Panc1 (cell line): Measurements from ENCODE around the gene C10orf88.

ENCODE experiments used
- CTCF ChIP-seq: fragments of 450-650 bp; IDR thresholded peaks from 2 replicates; pipeline ENCODE4 v1.5.1; 2017; ENCODE audit warnings: mild to moderate bottlenecking
- POLR2AphosphoS5 ChIP-seq: IDR thresholded peaks from 2 replicates; pipeline ENCODE4 v1.6.1; 2012; ENCODE audit warnings: mild to moderate bottlenecking, low read depth, low read length, moderate library complexity
- REST ChIP-seq, 2 experiments: IDR thresholded peaks; 2 replicates each; pipeline ENCODE4 v1.6.1; 2011 to 2012; ENCODE audit warnings: low read depth in 2 of 2, control low read depth in 1 of 2, low read length in 1 of 2, mild to moderate bottlenecking in 1 of 2, moderate library complexity in 1 of 2; ENCODE audit not compliant: insufficient read depth in 1 of 2

GRCh38 chr10:122981066-122981464 is 27.0 kb upstream of the C10orf88 start:
- peak; percentile 56; the same call in 1 of the 2 replicates for TF ChIP-seq CTCF
- TF ChIP-seq REST (IDR thresholded peaks at IDR 0.05; ENCODE audit: insufficient read depth in 1 of 2, low read depth in 2 of 2, low read length in 1 of 2) = no peak
- no peak for TF ChIP-seq POLR2AphosphoS5
